Pericardium fibroblast (primary cell): ENCODE measurements around the gene CDH23. TPM values are rescaled to one million over a fixed set of nuclear protein-coding genes. Genes with fewer than 3 reads are reported as not detected.

Experiments
- total RNA-seq: library from RNA; depleted of rRNA; stranded (reverse); fragments of >200 nt; gene quantifications from 2 replicates; pipeline ENCODE4 v1.2.3, GENCODE V29; 2015

CDH23 gene
- under 0.01 and 1.1 TPM in 2 replicates for total RNA-seq

GRCh38 chr10:71396711-71397295, at the start of gene CDH23:
TSS of gene CDH23 (plus strand) at chr10:71396920. CDS start at chr10:71439832, 42,912 bp downstream.

GRCh38 chr10:71719464-71720201, 322.9 kb downstream of the CDH23 start, which contains the start of gene C10orf105:
TSS of gene C10orf105 (minus strand) at chr10:71719778. CDS start at chr10:71716337, 3,441 bp downstream.

GRCh38 chr10:71773221-71773971, 376.7 kb downstream of the CDH23 start, which contains the start of gene VSIR:
TSS of gene VSIR (minus strand) at chr10:71773520. CDS start at chr10:71773439, 81 bp downstream.

GRCh38 chr10:71850743-71851464, 454.2 kb downstream of the CDH23 start, which contains the start of gene PSAP:
TSS of gene PSAP (minus strand) at chr10:71851251. CDS start at chr10:71851221, 30 bp downstream.

Other genes with a start within 250 kb of the CDH23 start
- gene UNC5B, start 184.3 kb upstream of the CDH23 start, total RNA-seq, result 26.0 and 35.2 TPM in 2 replicates
- gene SLC29A3, start 77.7 kb upstream of the CDH23 start, total RNA-seq, result 2.5 and 3.0 TPM in 2 replicates